Adrenal gland (tissue), 5 donors: Measurements from ENCODE around the gene TPO.

Source experiments
- CTCF ChIP-seq, 6 experiments: fragments of 450-650 bp in 4 of 6; fragments of 200-600 bp in 2 of 6; sonication (generic) in 1 of 6; IDR thresholded peaks; 1 replicate in 5 of 6; 2 replicates in 1 of 6; pipeline versions ENCODE4 v1.5.1 to v1.8.0; 2016 to 2021; ENCODE audit warnings: antibody characterized with exemption in 6 of 6, mild to moderate bottlenecking in 2 of 6, moderate library complexity in 1 of 6
- POLR2A ChIP-seq, 2 donors: fragments of 450-650 bp; IDR thresholded peaks; one replicate each; pipeline ENCODE4 v1.6.1; 2017; ENCODE audit warnings: antibody characterized with exemption in 2 of 2, mild to moderate bottlenecking in 2 of 2, moderate library complexity in 1 of 2
- donor health status: DM: no; HTN: no; CAD: no.

GRCh38 chr2:1477196-1478040, 64.2 kb downstream of the TPO start:
- TF ChIP-seq CTCF (IDR thresholded peaks at IDR 0.05) = no peak
- TF ChIP-seq POLR2A (IDR thresholded peaks at IDR 0.05) = no peak
